Lung microvascular endothelial cell (primary cell): ENCODE measurements around the gene BLM. TPM values are rescaled to one million over a fixed set of nuclear protein-coding genes. Genes with fewer than 3 reads are reported as not detected.

ENCODE experiments used
- DNase-seq, 2 donors: peaks; one replicate each; pipeline versions ENCODE4 v3.0.0 to v3.0.0-alpha.2; 2010; ENCODE audit warnings: low read depth in 2 of 2
- total RNA-seq: library from RNA; depleted of rRNA; stranded (reverse); fragments of >200 nt; gene quantifications from 2 replicates; pipeline ENCODE4 v1.2.1, GENCODE V29; 2014

Gene BLM
- total RNA-seq, 1 donor from 2014 or later: 1.6 TPM

- DNase-seq: peak in 1 of 2 donors; percentile 25
These were observed 70.7 kb downstream of the BLM start for GRCh38 chr15:90787881-90788280.

- DNase-seq: no peak
These were observed 72.3 kb downstream of the BLM start for GRCh38 chr15:90789462-90789861.

- no peak for DNase-seq
These were observed 72.9 kb downstream of the BLM start for GRCh38 chr15:90790057-90790456.

- DNase-seq: no peak
These were observed 73.4 kb downstream of the BLM start for GRCh38 chr15:90790561-90790960.

GRCh38 chr15:90794538-90794937, 77.4 kb downstream of the BLM start:
- DNase-seq: no peak

GRCh38 chr15:90799639-90800170, 82.6 kb downstream of the BLM start:
- no peak for DNase-seq

- no peak for DNase-seq
These were observed 84.7 kb downstream of the BLM start for GRCh38 chr15:90801803-90802202.

- no peak for DNase-seq
These were observed 90.1 kb downstream of the BLM start for GRCh38 chr15:90807074-90807785.

GRCh38 chr15:90807786-90808086, 90.6 kb downstream of the BLM start:
- DNase-seq: no peak

GRCh38 chr15:90808517-90809235, 91.5 kb downstream of the BLM start:
- DNase-seq: no peak

GRCh38 chr15:90809536-90809935, 92.4 kb downstream of the BLM start:
- DNase-seq: no peak

GRCh38 chr15:90810354-90810753, 93.2 kb downstream of the BLM start:
- DNase-seq: no peak

- no peak for DNase-seq
These were observed 95.2 kb downstream of the BLM start for GRCh38 chr15:90812171-90812957.

- DNase-seq: no peak
These were observed 95.8 kb downstream of the BLM start for GRCh38 chr15:90812958-90813265.

GRCh38 chr15:90813796-90814190, 96.6 kb downstream of the BLM start:
- DNase-seq: no peak

- no peak for DNase-seq
These were observed 97.2 kb downstream of the BLM start for GRCh38 chr15:90814191-90814821.

GRCh38 chr15:90816401-90817116, 99.4 kb downstream of the BLM start:
- DNase-seq: no peak

GRCh38 chr15:90817117-90818057, 100.2 kb downstream of the BLM start:
- no peak for DNase-seq

GRCh38 chr15:90818251-90819210, 101.4 kb downstream of the BLM start:
- no peak for DNase-seq
